Choroid plexus epithelial cell (primary cell): Measurements from ENCODE around the gene NKAIN4.
A peak's percentile ranks its signal among the peaks of the same experiment; 100 is the strongest.
"Not testable (repeated sequence)": the region's sequence is repeated elsewhere in the genome, so short reads cannot be mapped to it uniquely, and the experiment has no call there.

Source experiments
- DNase-seq: peaks from one replicate; pipeline ENCODE4 v3.0.0-alpha.2; 2010; ENCODE audit warnings: low read depth
- H3K4me3 ChIP-seq: 2 replicates; pipeline ENCODE4 v1.5.1; 2011; ENCODE audit warnings: low read depth, mild to moderate bottlenecking, control low read depth, low read length, moderate library complexity
- TF ChIP-seq, protein P1 (sequence below): conservative IDR thresholded peaks from 2 replicates; pipeline ENCODE4 v1.5.1; 2011; ENCODE audit warnings: low read depth, mild to moderate bottlenecking, control low read depth, inconsistent platforms, low read length, moderate library complexity

NKAIN4 gene

DNA sequence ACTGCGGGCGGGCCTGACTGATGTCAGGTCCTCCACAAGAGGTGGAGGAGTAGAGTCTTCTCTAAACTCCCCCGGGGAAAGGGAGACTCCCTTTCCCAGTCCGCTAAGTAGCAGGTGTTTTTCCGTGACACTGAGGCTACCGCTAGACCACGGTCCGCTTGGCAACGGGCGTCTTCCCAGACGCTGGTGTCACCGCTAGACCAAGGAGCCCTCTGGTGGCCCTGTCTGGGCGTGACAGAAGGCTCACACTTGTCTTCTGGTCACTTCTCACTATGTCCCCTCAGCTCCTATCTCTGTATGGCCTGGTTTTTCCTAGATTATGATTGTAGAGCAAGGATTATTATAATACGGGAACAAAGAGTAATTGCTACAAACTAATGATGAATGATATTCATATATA, 2.9 kb downstream of the NKAIN4 start:
- TF ChIP-seq, protein P1, sequence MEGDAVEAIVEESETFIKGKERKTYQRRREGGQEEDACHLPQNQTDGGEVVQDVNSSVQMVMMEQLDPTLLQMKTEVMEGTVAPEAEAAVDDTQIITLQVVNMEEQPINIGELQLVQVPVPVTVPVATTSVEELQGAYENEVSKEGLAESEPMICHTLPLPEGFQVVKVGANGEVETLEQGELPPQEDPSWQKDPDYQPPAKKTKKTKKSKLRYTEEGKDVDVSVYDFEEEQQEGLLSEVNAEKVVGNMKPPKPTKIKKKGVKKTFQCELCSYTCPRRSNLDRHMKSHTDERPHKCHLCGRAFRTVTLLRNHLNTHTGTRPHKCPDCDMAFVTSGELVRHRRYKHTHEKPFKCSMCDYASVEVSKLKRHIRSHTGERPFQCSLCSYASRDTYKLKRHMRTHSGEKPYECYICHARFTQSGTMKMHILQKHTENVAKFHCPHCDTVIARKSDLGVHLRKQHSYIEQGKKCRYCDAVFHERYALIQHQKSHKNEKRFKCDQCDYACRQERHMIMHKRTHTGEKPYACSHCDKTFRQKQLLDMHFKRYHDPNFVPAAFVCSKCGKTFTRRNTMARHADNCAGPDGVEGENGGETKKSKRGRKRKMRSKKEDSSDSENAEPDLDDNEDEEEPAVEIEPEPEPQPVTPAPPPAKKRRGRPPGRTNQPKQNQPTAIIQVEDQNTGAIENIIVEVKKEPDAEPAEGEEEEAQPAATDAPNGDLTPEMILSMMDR = peak; percentile 11
- H3K4me3 ChIP-seq, DNase-seq: not testable (repeated sequence)

DNA sequence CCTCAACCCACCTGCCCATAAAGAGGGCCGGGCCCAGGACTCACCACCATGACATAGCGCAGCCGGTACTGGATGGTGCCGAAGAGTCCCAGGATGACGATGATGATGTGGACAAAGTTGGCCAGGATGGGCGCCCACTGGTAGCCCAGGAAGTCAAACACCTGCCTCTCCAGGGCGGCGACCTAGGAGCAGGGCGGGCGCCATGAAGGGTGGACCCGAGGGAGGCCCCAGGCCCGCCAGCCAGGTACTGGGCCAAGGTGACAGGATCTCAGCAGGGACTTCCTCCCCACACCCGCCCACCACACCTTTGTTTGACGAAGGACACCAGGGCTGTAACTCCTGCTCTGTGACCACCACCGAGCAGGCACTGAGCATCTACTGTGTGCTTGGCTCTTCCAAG, 4.4 kb downstream of the NKAIN4 start:
- TF ChIP-seq, protein P1 = no peak
- no peak overlapping the region for H3K4me3 ChIP-seq
- DNase-seq = no peak

DNA sequence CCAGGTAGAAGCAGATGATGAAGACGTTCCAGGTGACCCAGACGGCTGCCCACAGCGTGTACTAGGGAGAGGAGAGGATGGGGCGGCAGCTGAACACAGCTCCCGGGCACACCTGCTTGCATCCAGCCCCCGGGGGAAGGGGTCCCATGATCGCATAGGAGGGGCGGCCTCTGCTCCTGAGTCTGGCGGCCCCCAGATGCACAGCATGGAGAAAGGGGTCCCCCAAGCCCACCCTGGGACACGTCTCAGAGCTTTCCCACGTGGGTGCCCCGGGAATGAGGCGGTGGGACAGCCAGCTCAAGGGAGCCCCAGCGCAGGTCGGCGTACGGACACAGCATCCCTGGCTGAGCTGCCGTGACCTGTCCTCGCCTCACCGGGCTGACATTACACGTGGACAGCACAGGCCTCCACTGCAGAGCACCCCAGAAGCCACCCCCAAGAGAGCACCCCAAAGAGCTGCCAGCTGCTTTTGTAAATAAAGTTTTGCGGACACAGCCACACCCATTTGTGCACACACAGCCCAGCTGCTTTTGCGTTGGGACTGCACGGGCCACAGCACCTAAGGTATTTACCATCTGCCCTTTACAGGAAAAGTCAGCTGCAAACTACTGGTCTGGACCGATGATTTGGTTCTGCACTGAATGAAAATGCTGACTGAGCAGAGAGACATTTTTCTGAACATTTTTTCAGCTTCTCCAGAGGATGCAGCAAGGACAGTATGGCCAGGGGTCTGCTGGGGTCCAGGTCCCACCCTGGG, 5.2 kb downstream of the NKAIN4 start:
- TF ChIP-seq, protein P1 = no peak
- no peak for DNase-seq
- no peak overlapping the region for H3K4me3 ChIP-seq

DNA sequence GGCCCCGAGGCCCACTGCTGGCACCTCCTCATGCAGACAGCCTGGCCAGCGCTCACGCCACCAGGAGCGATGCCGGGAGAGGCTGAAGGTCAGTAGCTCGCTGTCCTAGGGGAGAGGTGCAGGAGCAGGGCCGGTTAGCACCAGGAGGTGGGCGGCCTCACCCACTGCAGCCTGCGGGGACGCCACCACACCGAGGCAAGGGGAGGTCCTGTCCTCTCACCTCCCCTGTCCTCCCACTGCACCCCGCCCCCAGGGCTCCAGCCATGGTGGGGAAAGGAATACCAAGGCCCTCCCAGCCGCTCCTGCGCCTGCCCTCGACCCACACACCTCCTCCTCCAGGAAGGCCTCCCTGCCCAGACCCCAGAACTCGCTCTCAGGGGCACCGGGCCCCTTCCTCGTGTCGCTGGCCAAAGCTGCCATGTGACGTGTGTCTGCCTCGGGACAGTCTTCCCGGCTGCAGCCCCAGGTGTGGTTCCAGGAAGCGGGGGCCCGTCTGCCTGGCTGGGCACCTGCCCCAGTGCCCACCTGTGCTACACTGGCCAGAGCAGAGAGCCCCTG, 6.5 kb downstream of the NKAIN4 start:
- no peak for DNase-seq

DNA sequence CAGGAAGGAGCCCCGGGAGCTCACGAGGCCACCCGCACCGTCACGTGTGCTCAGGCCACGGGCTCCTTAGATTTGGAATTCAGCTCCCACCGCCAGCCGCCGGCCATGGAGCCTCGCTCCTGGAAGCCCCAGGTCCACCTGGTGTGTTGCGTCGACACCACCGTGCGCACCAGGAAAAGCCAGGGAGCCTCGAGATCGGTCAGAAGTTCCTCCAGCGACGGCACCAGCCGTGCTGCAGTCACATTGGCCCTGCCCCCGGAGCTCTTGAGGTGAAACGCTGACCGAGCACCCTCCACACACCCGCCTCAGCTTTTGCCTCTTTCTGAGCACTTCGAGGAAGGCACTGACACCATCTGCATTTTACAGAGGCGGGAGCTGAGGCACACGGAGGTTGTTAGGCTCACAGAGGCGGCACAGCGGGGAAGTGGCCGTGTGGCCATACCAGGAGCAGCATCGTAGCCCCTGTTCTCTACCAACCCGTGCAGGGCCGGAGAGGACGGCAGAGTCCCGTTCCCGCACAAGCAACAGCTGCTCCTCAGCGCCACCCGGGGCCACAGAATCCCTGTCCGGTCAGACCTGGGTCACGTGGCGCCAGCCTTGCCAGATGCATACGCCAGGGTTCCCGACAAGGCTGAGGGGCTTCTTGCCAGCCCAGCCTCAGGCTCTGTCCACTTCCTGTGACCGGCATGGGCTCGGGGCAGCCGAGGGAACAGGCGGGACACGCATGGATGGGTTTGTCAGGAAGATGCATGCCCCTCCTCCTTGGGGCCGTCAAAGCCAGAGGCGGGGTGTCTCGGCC, 7.6 kb downstream of the NKAIN4 start:
- no peak for DNase-seq
- no peak overlapping the region for H3K4me3 ChIP-seq
- TF ChIP-seq, protein P1 = no peak

More for the DNA sequence above, 6.5 kb downstream of the NKAIN4 start:
- H3K4me3 ChIP-seq = no peak overlapping the region
- TF ChIP-seq, protein P1 = no peak

DNA sequence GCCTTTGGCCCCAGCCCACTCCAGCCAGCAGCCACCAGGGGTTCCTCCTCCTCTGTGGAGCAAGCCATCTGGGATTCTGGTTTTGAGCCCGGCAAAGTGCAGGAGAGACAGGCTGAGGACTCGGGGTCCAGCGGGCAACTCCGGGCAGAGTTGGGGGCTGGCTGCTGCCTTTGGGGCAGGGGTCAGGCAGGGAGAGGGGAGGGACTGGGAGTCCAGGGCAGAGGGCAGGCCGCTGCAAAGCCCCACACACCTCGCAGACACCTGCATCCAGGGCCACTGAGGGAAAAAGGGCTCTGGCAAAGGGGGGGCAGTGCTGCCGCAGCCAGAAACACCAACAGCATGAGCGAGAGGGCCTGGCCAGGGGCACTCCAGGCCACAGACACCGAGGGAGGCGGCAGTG, 9.8 kb downstream of the NKAIN4 start:
- DNase-seq = no peak
- no peak overlapping the region for H3K4me3 ChIP-seq
- TF ChIP-seq, protein P1 = no peak
